Measurements from ENCODE around the gene UVRAG.

GRCh38 chr11:75840522-75840921 is 25.5 kb downstream of the UVRAG start:
- TF ChIP-seq EZH2 (IDR thresholded peaks at IDR 0.05) (no peak), POLR2AphosphoS5 (IDR thresholded peaks at IDR 0.05; ENCODE audit: borderline replicate concordance, low read depth, low read length) (no peak), FOXP2 (optimal IDR thresholded peaks at IDR 0.05; ENCODE audit: control extremely low read depth, extremely low read length, insufficient read depth) (no peak)
